ENCODE data around the gene MED20. TPM values are rescaled to one million over a fixed set of nuclear protein-coding genes. Genes with fewer than 3 reads are reported as not detected.
A peak's percentile ranks its signal among the peaks of the same experiment; 100 is the strongest.

The MED20 gene
- total and polyA plus RNA-seq, 10 of the 15 experiments (the other 5 are each of a cell fraction or from before 2014, with no cell fraction given): 13.4 to 24.8 (median 17.9) TPM

DNA sequence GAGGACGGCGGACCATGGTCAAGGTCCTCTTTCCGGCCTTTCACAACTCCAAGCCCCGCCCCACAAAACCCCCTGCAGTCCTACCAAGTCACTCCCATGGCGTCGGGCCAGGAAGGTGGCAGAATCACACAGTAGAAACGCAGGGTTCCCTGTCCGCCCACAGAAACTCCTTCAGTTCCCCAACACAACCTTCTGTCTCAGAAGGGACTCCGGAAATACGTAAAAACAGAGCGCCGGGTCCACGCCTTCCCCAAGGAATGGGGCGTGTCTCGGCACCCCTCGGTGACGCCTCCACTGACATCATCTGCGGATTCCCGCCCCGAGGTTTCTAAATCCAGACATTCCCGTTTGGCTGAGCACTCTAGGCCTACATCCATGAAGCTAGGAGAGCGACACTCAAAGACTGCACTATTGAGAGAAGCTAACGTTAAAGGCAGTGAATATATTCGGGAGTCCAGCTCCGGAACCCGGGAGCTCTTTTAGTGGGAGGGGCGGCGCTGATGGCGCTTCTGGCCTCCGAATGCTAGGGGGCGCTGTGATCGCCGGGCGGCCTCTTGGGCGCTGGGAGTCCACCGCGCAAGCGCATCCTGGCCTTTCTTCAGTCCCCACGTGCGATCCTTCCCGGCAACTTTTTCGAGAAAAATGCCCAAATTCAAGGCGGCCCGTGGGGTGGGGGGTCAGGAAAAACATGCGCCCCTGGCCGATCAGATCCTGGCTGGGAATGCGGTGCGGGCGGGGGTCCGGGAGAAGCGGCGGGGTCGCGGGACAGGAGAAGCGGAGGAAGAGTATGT is at the start of gene MED20, which contains the start of gene BYSL (continued):
- TF ChIP-seq, protein P1, sequence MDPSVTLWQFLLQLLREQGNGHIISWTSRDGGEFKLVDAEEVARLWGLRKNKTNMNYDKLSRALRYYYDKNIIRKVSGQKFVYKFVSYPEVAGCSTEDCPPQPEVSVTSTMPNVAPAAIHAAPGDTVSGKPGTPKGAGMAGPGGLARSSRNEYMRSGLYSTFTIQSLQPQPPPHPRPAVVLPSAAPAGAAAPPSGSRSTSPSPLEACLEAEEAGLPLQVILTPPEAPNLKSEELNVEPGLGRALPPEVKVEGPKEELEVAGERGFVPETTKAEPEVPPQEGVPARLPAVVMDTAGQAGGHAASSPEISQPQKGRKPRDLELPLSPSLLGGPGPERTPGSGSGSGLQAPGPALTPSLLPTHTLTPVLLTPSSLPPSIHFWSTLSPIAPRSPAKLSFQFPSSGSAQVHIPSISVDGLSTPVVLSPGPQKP (IDR thresholded peaks at IDR 0.05; ENCODE audit: low read depth, low read length): peak; percentile 61; the same call in 1 of the 2 replicates
- TF ChIP-seq YBX1 (IDR thresholded peaks at IDR 0.05) (no peak), MXI1 (IDR thresholded peaks at IDR 0.05; ENCODE audit: low read depth, low read length) (peak; percentile 99), MTA2 (IDR thresholded peaks at IDR 0.05; ENCODE audit: low read depth) (no peak), IKZF1 (conservative IDR thresholded peaks at IDR 0.05) (peak; percentile 87), JUNB (IDR thresholded peaks at IDR 0.05) (peak; percentile 48), EZH2 (IDR thresholded peaks at IDR 0.05; ENCODE audit: borderline replicate concordance, control insufficient read depth, low read depth, low read length) (no peak), NFYB (IDR thresholded peaks at IDR 0.05; ENCODE audit: insufficient read depth, low read depth, low read length) (no peak), CREB1 (IDR thresholded peaks at IDR 0.05; ENCODE audit: low read depth) (peak; percentile 100), PRDM15 (CRISPR knock-in tag; IDR thresholded peaks at IDR 0.05) (no peak), ZNF207 (IDR thresholded peaks at IDR 0.05; ENCODE audit: borderline replicate concordance) (peak; percentile 89), NFYA (IDR thresholded peaks at IDR 0.05; ENCODE audit: borderline replicate concordance, low read depth, low read length) (no peak), SKIL (IDR thresholded peaks at IDR 0.05; ENCODE audit: low read depth, poor library complexity, severe bottlenecking) (peak; percentile 79)
- TF ChIP-seq, protein P2, sequence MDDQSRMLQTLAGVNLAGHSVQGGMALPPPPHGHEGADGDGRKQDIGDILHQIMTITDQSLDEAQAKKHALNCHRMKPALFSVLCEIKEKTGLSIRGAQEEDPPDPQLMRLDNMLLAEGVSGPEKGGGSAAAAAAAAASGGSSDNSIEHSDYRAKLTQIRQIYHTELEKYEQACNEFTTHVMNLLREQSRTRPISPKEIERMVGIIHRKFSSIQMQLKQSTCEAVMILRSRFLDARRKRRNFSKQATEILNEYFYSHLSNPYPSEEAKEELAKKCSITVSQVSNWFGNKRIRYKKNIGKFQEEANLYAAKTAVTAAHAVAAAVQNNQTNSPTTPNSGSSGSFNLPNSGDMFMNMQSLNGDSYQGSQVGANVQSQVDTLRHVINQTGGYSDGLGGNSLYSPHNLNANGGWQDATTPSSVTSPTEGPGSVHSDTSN (IDR thresholded peaks at IDR 0.05; ENCODE audit: insufficient replicate concordance, low read depth, low read length): no peak
- TF ChIP-seq, protein P3, sequence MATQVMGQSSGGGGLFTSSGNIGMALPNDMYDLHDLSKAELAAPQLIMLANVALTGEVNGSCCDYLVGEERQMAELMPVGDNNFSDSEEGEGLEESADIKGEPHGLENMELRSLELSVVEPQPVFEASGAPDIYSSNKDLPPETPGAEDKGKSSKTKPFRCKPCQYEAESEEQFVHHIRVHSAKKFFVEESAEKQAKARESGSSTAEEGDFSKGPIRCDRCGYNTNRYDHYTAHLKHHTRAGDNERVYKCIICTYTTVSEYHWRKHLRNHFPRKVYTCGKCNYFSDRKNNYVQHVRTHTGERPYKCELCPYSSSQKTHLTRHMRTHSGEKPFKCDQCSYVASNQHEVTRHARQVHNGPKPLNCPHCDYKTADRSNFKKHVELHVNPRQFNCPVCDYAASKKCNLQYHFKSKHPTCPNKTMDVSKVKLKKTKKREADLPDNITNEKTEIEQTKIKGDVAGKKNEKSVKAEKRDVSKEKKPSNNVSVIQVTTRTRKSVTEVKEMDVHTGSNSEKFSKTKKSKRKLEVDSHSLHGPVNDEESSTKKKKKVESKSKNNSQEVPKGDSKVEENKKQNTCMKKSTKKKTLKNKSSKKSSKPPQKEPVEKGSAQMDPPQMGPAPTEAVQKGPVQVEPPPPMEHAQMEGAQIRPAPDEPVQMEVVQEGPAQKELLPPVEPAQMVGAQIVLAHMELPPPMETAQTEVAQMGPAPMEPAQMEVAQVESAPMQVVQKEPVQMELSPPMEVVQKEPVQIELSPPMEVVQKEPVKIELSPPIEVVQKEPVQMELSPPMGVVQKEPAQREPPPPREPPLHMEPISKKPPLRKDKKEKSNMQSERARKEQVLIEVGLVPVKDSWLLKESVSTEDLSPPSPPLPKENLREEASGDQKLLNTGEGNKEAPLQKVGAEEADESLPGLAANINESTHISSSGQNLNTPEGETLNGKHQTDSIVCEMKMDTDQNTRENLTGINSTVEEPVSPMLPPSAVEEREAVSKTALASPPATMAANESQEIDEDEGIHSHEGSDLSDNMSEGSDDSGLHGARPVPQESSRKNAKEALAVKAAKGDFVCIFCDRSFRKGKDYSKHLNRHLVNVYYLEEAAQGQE (IDR thresholded peaks at IDR 0.05; ENCODE audit: low read depth, low read length): no peak

Measured in GM12878 (cell line).